GM12873 (cell line): ENCODE data around the gene ZCCHC18.

Source experiments
- CTCF ChIP-seq: IDR thresholded peaks from 2 replicates; pipeline ENCODE4 v1.5.1; 2012; ENCODE audit warnings: low read depth, mild to moderate bottlenecking, moderate library complexity, low read length, control low read depth; ENCODE audit not compliant: insufficient read depth; ENCODE audit errors: missing control alignments

The ZCCHC18 gene

DNA sequence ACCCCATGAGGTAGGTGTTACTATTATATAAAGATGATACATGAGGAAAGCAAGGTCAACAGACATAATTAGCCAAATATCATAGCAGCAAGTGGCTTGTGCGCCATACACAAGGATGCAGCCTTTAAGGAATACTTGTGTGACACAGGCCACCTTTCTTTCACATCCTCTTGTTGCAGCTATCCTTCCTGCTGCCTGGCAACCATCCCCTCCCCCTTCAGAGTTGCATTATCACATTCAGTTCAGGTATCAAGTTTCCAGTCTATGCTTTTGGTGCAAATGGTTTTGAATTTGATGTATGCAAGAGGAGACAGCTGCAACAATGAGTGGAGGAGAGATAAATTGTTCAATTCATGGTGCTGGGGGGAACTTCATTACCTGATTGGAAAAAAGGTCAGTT lies 6.4 kb downstream of the ZCCHC18 start:
- TF ChIP-seq CTCF, result no peak

DNA sequence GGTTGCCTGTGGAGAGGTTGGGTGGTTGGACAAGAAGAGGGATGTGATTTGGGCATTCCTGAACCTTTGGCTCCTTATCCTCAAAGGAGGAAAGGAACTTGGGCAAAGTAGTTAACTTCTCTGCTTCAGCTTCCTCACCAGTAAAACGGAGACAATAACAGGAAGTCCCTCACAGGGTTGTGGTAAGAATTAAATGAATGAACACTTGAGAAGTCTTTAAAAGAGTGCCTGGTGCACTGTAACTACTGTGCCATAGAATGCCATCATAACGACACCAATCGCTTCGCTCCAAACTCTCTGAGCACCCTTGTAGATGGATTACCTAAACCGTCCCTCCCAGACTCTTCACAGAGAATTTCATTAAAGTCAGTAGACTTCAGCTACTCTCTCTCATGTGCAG lies 10.5 kb downstream of the ZCCHC18 start:
- no peak for TF ChIP-seq CTCF

- no peak for TF ChIP-seq CTCF
Measured at GRCh38 chrX:104126856-104127255, 14.5 kb downstream of the ZCCHC18 start.

GRCh38 chrX:104130808-104131207 lies 18.5 kb downstream of the ZCCHC18 start:
- TF ChIP-seq CTCF, result no peak

- TF ChIP-seq CTCF, result no peak
Measured at GRCh38 chrX:104134583-104135261, 22.4 kb downstream of the ZCCHC18 start.

DNA sequence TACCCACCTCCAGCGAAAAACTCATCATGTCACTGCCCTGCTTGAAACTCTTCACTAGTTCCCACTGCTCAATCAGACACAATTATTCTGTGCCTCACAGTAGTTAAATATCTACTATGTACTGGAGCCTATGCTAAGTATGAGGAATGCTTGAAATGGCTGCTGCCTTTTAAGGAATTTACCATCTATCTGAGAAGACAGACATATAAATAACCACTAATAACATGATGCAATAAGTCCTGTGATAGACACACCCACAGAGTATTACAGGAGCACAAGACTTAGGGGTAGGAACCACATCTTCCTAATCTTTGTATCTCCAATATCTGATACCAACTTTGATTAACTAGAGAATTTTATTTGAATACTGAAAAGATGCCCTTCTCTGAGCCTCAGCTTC lies 23.4 kb downstream of the ZCCHC18 start:
- no peak for TF ChIP-seq CTCF

- peak; percentile 85 for TF ChIP-seq CTCF
Measured at GRCh38 chrX:104136241-104137019, 24.1 kb downstream of the ZCCHC18 start.
